ENCODE results near the gene NCS1.

GRCh38 chr9:130212543-130213297 lies 40.5 kb downstream of the NCS1 start:
- TF ChIP-seq REST (IDR thresholded peaks at IDR 0.05; ENCODE audit: insufficient read depth in 1 of 2, low read depth in 2 of 2, low read length in 2 of 2) (no peak), POLR2AphosphoS5 (IDR thresholded peaks at IDR 0.05; ENCODE audit: low read depth, low read length) (no peak), TAF1 (IDR thresholded peaks at IDR 0.05; ENCODE audit: borderline replicate concordance, insufficient read depth, low read length) (no peak)
